Activated CD4-positive, alpha-beta T cell treated with anti-CD3 and anti-CD28 coated beads for 24 hours (primary cell): ENCODE data around the gene MAP3K6.

Experiments used
- DNase-seq, 2 donors: peaks; one replicate each; pipeline ENCODE4 v3.0.0-alpha.2; 2020; ENCODE audit warnings: low read depth in 2 of 2

The MAP3K6 gene

DNA sequence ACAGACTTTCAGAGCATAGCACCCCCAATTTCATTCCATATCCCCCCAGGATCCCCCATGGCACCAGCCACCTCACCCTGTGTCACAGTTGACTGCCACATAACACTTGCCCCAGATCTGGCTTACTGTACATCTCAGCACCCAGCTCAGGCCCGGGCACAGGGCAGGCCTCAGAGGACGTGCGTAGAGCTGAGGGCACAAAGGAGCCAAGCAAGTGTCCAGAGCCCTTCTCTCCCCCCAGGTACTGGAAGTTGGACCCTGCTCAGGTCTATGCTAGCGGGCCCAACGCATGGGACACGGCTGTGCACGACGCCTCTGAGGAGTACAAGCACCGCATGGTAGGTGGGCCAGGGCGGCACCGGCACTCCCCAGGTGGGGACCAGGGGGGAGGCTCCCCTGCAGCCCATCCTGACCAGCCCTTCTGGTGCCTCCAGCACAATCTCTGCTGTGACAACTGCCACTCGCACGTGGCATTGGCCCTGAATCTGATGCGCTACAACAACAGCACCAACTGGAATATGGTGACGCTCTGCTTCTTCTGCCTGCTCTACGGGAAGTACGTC is 33.0 kb downstream of the MAP3K6 start:
- DNase-seq, result no peak

DNA sequence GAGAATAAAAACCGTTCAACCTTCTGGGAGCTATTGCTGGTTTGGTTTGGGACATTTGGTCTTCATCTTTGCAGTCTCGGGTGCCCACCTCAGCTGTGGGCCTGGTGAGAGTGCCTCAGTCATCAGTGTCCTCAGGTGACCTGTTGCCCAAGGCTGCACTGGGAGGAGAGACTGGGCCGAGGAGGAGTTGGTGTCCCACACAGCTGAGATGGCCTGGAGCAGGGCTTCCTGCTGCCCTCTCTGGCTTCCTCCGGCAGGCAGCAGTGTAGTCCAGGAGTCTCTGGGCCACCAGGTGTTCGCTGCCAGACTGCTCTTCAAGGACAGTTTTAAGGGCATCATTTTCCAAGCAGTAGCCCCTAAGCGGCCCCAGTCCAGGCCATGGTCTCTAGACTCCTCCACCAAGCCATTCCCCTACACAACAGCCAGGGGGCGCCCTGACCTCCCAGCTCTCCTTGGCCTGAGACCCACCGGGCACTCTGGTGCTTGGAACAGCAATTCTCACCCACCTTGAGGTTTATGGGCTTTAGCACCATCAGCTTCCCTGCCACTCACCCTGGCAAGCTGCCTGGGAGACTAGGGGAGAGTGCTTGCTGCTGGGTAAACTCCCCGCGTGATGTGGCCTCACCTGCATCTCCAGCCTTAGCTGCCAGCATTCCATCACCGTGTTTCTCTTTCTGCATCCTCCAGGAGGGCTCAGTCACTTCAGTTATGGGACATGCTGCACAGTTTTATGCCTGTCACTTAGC is 34.1 kb downstream of the MAP3K6 start:
- no peak for DNase-seq

DNA sequence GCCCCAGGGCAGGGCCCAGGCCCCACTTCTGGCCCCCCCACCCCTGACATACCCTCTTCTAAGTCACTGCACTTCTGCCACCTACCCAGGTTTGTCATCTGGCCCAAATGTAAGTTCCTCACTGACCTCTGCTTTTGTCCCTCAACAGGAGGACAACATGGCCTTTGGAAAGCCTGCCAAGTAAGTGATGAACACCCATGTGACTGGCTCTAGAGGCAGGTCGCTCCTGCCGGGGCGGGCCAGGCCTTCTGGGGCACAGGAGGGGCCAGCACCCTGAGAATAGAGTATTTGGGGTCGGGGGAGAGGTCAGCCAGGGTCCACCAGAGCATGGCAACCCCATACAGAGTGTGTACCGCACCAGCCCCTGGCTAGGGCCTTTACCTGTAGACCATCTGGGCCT is 34.8 kb downstream of the MAP3K6 start:
- no peak for DNase-seq

DNA sequence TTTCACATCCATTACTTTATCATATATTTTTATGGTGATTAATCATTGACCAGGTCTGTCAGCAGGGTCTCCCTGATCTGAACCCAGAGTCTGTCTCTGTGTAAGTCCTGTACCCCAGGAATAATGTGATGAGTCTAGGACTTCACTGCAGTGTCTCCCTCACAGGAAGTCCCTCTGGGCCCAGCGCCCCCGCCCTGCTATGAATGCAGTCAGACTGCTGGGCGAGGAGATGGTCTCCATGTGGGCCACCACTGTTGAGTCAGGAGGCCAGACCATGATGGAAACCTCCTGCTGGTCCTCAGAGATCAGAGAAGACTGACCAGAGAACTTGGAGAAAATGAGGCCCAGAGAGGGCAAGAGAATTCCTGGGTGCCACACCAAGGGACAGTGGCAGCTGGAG is 35.3 kb downstream of the MAP3K6 start:
- no peak for DNase-seq

DNA sequence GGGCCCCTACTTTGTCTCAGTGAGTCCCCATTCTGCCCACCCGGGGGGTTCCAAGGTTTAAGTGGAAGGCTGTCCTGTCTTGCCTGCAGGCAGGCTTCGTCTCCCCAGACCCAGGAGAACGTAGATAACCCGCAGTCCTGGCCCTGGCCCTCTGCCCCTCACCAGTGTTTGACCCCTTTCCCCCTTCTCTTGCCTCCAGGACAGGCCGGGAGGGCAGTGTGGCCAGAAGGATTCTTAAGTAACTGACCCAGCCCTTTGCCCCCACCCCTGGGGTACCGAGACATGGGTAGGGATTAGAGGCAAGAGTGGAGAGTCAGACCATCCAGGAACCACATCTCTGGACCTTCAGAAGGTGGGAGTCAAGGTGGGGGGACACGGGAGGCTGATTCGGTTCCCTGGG is 36.0 kb downstream of the MAP3K6 start:
- no peak for DNase-seq

DNA sequence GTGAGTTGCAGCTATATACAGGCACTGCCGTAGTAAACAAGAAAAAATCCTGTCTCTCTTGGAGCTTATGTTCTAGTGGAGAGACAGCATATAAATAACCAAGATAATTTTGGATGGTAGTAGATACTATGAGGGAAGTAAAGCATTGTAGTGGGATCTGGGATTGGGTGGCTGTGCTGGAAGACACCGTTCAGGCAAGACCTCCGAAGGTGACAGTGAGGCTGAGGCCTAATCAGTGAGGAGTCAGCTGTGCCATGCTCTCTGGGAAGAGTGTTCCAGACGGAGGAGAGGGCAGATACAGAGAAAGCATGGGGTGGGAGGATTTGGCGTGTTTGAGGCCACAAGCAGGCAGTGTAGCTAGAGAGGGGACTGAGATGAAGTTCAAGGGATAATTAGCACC is 38.8 kb downstream of the MAP3K6 start:
- no peak for DNase-seq

DNA sequence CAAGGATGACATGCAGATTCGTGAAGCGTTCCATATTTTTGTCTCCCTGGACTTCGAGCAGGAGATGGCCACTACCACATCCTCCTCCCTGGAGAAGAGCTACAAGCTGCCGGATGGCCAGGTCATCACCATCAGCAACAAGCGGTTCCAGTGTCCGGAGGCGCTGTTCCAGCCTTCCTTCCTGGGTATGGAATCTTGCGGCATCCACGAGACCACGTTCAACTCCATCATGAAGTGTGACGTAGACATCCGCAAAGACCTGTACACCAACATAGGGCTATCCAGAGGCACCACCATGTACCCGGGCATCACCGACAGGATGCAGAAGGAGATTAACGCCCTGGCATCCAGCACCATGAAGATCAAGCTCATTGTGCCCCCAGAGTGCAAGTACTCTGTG is 41.5 kb downstream of the MAP3K6 start:
- DNase-seq, result no peak

DNA sequence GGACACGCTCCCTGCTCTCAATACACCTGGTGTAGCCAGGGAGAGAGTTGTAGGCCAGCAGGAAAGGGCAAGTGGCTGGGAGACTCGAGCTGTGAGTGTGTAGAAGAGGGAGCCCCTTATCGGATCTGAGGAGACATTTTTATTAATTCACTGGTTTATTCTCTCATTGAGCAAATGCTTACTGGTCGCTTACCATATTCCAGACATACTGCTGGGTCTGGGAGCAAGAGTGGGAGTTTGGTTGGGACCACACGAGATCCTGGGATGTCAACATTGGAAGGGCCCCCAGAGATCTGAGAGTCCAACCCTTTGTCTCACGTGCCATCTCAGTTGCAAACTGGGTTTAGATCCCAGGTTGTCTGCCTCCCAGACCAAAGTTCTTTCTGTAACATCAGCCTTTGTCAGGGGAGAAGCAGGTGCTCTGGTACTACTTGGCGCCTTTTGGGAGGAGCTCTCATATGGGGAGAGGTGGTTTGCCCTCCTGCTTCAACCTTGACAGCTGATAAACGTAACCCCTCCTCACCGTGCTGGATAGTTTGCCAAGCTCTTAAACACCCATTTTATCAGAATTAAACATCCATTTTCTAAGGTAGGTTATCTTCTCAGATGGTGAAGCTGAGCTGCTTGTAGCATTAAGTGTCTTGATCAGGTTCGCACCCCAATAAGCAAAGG is 44.1 kb downstream of the MAP3K6 start:
- DNase-seq, result no peak

DNA sequence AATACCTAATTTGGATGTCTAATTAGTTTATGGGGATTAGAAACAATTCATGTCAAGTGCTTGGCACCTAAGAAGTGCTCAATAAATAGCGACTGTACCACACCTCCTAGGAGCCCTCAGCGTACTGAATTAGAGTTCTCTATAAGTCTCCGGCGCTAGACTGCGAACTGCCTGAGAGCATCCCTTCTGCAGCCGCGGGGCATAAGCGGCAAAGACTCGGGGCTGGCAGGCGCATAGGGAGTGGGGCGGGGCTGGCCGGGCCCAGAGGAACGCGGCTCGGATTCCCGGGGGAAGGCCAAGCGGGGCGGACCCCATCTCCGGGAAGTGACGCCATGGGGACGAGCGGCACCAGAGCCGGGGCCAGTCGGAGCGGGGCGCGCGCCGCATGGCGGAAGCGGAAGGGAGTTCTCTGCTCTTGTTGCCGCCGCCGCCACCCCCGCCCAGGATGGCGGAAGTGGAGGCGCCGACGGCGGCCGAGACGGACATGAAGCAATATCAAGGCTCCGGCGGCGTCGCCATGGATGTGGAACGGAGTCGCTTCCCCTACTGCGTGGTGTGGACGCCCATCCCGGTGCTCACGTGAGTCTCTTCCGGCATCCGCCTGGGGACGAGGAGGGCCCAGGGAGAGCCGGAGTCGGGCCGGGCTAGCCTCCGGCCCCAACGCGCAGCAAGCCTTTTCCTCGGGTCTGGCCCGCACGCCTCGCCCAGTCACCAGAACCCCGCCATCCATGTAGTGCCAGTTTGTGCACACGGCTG is 44.8 kb downstream of the MAP3K6 start, which contains the start of gene TMEM222:
Gene TMEM222 (plus strand): TSS at position 351 of the 756 bp plus-strand sequence. CDS start 35 bp downstream, at position 386.
- peak; percentile 95 to 96 for DNase-seq

DNA sequence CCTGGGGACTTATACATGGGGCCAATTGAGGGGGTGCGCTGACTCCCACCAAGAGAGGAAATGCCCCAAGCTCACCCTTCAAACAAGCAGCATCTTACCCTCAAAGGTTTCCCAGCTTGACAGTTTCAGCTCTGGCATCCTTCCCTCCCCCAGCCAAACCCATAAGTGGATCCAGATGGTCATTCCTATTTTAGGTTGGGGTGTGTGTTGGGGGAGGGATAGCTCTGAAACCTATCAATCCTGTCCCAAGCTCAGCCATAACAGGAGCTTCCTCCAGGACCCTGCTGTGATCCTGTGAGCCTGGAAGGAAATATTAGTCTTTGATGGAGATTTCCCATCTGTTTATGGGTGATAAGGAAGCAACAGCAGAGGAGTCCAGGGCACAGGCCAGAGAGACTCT is 48.2 kb downstream of the MAP3K6 start:
- no peak for DNase-seq

DNA sequence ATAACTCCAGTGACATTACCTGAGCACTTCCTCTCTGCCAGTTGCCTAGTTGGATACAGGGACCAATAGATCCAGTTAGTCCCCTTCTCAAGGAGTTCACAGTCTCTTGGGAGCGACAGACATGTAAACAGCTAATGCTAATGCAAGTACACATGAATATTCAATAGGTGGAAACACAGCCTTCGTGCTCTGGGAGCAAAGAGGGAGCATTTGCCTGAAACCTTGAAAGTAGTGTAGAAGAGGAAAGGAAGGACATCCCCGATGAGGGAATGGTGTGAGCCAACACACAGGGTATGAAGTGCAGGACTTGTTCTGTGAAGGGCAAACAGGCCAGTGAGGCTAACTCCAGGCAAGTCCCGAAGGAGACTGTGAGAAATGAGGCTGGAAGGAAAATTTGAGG is 48.6 kb downstream of the MAP3K6 start:
- no peak for DNase-seq

DNA sequence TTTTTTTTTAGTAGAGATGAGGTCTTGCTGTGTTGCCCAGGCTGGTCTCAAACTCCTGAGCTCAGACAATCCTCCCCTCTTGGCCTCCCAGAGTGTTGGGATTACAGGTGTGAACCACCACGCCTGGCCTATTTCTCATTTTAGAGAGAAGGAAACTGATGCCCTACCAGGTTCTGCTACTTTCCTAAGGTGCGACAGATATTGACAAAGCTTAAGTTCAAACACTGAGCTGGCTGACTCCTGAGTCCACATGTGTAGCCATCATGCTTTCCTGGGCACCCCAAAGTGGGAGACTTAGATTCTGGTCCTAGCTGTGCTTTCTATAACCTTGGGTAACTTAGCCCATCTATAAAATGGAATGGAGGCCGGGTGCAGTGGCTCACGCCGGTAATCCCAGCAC is 49.9 kb downstream of the MAP3K6 start:
- no peak for DNase-seq

DNA sequence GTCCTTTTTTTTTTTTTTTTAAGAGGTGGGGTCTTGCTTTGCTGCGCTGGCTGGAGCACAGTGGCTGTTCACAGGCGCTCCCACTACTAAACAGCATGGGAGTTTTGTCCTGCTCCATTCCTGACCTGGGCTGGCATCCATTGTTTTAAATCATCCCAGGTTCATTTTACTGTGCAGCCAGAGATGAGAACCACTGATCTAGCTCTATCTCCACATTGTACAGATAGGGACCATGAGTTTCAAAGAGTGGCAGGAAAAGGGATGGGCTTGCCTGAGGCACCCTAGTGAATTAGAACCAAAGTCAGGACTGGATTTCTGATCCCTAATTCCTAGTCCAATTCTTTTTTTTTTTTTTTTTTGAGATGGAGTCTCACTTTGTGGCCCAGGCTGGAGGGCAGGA is 52.0 kb downstream of the MAP3K6 start:
- DNase-seq, result no peak

DNA sequence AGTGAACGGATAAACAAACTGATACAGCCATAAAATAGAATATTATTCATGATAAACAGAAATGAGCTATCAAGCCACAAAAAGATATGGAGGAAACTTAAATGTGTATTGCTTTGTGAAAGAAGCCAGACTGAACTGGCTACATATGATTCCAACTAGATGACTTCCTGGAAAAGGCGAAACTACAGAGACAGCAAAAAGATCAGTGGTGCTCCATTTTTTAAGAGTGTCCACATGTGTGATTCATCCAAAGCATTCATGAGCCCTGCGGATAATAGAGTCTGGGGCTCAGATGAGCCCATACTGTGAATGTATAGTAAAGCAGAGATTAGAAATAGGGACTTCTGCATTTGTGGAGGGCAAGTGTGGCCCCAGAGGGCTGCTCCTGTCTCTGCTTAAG is 52.6 kb downstream of the MAP3K6 start:
- no peak for DNase-seq

DNA sequence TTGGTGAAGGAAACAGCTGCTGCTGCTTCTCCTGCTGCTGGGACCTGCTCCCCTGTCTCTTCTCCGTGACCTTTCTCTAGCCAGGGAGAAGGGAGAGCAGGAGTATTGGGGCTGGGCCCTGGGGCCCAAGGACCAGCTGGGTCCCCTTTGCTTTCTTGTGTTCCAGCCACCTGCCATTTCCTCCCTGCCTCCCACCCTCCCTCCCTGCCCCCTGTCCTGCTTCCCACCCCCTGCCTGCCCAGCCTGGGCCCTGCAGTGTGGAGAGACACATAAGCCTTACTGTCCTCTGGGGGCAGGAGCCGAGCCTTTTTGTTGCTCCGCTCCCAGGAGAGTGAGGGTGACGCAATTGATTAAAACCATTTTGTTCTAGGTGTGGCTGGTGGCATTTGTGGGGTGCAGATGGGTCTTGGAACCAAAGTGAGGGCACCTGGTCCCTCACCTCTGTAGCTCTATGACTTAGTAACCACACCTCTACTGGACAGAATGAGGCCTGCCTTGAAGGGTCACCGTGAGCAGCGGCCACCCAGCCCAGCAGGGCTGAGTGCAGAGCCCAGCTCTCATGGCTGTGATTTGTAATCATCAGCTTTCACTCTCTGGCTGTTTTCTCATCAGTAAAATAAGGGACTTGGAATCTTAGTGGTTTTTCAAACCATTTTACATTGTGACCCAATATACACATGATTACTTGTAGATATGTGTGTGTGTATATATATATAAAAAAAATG is 58.7 kb downstream of the MAP3K6 start:
- no peak for DNase-seq

DNA sequence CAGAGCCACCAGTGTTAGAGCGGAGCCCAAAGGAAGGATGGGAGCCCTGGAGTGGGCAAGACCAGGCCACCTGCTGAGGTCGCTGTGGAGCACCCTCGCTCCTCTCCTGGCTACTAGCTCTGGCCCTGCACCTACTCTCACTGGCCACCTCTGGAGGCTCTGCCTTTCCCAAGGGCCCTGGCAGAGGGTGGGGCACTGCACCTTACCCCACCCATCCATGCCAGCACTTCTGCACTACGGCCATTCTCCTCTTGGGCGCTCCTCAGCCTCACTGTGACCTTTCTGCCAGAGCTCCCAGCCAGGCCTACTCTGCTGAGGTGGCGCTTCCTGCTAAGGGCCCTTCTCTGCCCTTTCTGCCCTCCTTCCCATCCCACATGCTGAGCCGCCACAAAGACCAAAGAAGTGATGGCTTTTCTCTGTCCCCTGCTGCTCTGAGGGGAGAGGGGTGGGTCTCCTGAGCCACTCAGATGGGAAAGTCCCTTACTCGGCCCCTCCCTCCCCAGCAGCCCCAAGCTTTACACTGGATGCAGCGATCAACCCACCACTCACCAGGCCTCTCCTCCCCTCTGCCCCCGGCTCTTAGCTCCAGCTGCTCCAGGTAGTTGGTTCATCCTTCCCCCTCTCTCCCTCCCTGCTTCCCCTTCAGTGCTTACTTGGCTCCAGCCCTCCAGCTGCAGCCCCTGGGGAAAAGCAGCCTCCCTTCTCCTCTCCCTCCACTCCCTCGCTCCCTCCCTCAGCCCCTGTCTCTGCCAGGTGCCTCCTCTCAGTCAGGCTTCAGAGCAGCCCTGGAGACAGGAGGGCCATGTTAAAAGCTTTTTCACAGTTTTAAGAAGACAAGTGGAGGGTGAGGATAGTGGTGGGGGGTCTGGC is 59.6 kb downstream of the MAP3K6 start:
- DNase-seq, result no peak

DNA sequence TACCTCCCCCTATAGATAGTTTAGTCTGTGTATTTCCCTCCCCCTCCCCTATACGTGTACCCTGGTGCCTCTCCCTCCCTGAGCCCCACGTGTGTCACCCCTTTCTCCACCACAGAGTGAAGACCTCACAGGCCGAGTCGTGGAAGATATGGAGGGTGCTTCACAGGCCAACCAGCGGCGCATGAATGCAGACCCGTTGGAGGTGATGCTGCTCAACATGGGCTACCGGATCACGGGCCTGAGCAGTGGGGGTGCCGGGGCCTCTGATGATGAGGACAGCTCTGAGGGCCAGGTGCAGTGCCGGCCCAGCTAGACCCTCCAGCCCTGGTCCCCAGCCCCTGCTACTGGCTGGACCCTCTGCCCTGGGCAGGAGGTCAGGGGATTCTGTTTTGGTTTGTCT is 60.7 kb downstream of the MAP3K6 start:
- DNase-seq, result no peak
